ENCODE measurements around the gene FAM227B. TPM values are rescaled to one million over a fixed set of nuclear protein-coding genes. Genes with fewer than 3 reads are reported as not detected.

FAM227B gene
- total and polyA plus RNA-seq, 9 donors: 7.0 to 21.8 (median 11.5) TPM

DNA sequence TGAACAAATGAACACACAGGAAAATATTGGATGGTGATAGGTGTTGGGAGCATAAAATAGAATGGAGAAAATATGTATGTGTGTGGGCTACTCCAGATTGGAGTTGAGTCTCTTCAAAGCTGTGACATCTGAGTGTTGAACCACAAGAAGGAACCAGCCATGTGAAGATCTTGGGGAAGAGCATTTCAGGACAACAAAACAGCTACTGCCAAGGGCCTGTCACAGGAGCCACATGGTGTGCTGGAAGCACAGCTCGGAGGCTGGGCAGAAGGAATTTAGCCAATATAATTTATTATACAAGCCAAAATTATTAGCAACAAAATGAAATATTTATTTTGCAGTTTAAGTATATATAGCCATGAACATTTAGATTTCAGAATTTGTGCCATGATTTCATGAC, 305.9 kb downstream of the FAM227B start:
- no peak overlapping the region for H3K27ac ChIP-seq
- no peak for DNase-seq
- H3K36me3 ChIP-seq: no peaks in the 10 kb centered on the region
- no peak overlapping the region for H3K4me3 ChIP-seq
- no peaks in the 10 kb centered on the region for H3K9me3 ChIP-seq
- H3K4me1 ChIP-seq (ENCODE audit: insufficient read depth): peaks cover 7% of the 10 kb centered on the region
- TF ChIP-seq POLR2A (IDR thresholded peaks at IDR 0.05) (no peak), EP300 (IDR thresholded peaks at IDR 0.05) (no peak)
- TF ChIP-seq, protein P1, sequence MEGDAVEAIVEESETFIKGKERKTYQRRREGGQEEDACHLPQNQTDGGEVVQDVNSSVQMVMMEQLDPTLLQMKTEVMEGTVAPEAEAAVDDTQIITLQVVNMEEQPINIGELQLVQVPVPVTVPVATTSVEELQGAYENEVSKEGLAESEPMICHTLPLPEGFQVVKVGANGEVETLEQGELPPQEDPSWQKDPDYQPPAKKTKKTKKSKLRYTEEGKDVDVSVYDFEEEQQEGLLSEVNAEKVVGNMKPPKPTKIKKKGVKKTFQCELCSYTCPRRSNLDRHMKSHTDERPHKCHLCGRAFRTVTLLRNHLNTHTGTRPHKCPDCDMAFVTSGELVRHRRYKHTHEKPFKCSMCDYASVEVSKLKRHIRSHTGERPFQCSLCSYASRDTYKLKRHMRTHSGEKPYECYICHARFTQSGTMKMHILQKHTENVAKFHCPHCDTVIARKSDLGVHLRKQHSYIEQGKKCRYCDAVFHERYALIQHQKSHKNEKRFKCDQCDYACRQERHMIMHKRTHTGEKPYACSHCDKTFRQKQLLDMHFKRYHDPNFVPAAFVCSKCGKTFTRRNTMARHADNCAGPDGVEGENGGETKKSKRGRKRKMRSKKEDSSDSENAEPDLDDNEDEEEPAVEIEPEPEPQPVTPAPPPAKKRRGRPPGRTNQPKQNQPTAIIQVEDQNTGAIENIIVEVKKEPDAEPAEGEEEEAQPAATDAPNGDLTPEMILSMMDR (IDR thresholded peaks at IDR 0.05): no peak
- intact Hi-C loops (cut with DNase I): no loop called here
- WGBS, 3 donors: 23 to 38% (median 34%) methylated on average over 1 of the region's 1 CpG
- H3K27me3 ChIP-seq: no peaks in the 10 kb centered on the region

DNA sequence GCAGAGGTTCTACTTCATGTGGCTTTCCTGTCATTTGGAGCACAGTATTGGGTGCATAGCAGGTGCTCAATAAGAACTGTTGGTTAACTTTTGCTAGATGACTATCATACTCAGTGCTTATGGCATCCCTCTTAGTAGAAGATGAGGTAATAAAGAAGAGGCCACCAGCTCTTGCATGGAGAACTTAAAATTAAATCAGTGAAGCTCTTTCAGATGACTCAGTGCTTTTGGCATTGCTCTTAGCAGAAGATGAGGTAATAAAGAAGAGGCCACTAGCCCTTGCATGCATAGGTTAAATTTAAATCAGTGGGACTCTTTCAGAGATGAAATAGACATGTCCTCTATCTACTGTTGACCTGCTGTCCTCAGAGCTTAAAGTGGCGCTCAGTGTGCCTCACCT, 307.0 kb downstream of the FAM227B start:
- intact Hi-C loops (cut with DNase I): no loop called here
- 98 to 100% (median 100%) methylated on average over 1 of the region's 1 CpG for WGBS, 3 donors
- H3K9me3 ChIP-seq: no peaks in the 10 kb centered on the region
- peaks cover 7% of the 10 kb centered on the region for H3K4me1 ChIP-seq (ENCODE audit: insufficient read depth)
- TF ChIP-seq EP300 (IDR thresholded peaks at IDR 0.05): no peak
- no peak for TF ChIP-seq POLR2A (IDR thresholded peaks at IDR 0.05)
- TF ChIP-seq, protein P1 (IDR thresholded peaks at IDR 0.05): no peak
- no peak overlapping the region for H3K4me3 ChIP-seq
- H3K36me3 ChIP-seq: no peaks in the 10 kb centered on the region
- H3K27ac ChIP-seq: no peak overlapping the region
- H3K27me3 ChIP-seq: no peaks in the 10 kb centered on the region
- no peak for DNase-seq

DNA sequence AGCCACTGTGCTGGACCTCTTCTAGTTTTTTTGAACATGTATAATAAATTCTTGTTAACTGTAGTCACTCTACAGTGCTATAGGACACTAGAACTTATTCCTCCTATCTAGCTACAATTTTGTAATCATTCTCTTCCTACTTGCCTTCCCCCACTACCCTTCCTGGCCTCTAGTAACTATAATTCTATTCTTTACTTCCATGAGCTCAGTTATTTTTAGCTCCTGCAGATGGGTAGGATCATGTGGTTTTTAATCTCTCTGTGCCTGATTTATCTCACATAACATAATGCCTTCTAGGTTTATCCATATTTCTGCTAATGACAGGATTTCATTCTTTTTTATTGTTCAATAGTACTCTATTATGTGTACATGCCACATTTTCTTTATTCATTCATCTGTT, 310.7 kb downstream of the FAM227B start:
- Histone ChIP-seq H3K4me3 (no peak overlapping the region), H3K27ac (no peak overlapping the region), H3K9me3 (no peaks in the 10 kb centered on the region), H3K36me3 (no peaks in the 10 kb centered on the region), H3K27me3 (no peaks in the 10 kb centered on the region), H3K4me1 (ENCODE audit: insufficient read depth) (peaks cover 7% of the 10 kb centered on the region)
- DNase-seq: no peak
- TF ChIP-seq POLR2A (IDR thresholded peaks at IDR 0.05): no peak
- TF ChIP-seq, protein P1 (IDR thresholded peaks at IDR 0.05): no peak
- TF ChIP-seq EP300 (IDR thresholded peaks at IDR 0.05): no peak
- intact Hi-C loops (cut with DNase I): no loop called here

DNA sequence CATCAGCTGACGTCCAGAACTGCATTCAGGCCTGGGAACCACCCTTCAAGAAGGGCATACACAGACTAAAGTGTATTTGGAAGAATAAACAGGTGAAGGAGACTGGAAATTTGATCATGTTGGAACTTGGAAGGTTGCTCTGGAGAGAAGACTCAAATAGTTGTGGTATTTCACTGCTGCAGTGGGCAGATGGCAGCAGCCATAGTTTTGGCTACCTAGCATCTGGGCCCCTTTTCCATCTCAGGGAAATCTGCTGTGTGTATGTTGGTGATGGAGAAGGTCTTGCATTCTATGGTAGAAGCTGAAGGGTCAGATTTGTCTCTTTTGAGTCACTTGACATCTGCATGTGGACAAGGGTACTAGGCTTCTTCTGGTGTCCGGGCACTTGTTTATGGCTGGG, 311.9 kb downstream of the FAM227B start:
- Histone ChIP-seq H3K27me3 (no peaks in the 10 kb centered on the region), H3K36me3 (no peaks in the 10 kb centered on the region), H3K4me3 (no peak overlapping the region), H3K27ac (no peak overlapping the region), H3K4me1 (ENCODE audit: insufficient read depth) (peaks cover 2% of the 10 kb centered on the region), H3K9me3 (no peaks in the 10 kb centered on the region)
- 83 to 95% (median 92%) methylated on average over 2 of the region's 2 CpGs for WGBS, 3 donors
- DNase-seq: no peak
- intact Hi-C loops (cut with DNase I): no loop called here
- TF ChIP-seq, protein P1 (IDR thresholded peaks at IDR 0.05): no peak
- TF ChIP-seq EP300 (IDR thresholded peaks at IDR 0.05) (no peak), POLR2A (IDR thresholded peaks at IDR 0.05) (no peak)

DNA sequence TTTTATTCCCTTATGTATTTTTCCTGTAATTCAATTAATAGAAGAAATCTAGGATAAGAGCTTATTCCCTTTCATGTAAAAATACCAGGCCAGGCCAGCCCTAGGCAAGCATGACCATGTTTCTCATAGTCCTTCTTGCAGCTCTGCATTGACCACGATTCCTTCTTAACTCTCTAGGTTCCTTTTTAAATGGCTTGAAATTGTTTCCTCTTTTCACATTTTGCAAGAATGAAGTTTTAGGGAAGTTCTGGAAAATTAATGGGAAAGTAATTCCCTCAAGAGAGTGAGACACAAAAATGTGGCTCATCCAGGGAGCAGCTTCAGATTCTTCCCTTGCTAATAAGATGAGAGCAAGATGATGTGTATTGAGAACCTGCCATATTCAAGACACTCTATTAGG, 314.1 kb downstream of the FAM227B start:
- no peak for DNase-seq
- Histone ChIP-seq H3K27ac (no peak overlapping the region), H3K27me3 (no peaks in the 10 kb centered on the region), H3K4me1 (ENCODE audit: insufficient read depth) (no peaks in the 10 kb centered on the region), H3K9me3 (no peaks in the 10 kb centered on the region), H3K4me3 (no peak overlapping the region), H3K36me3 (no peaks in the 10 kb centered on the region)
- intact Hi-C loops (cut with DNase I): no loop called here
- TF ChIP-seq, protein P1 (IDR thresholded peaks at IDR 0.05): no peak
- TF ChIP-seq EP300 (IDR thresholded peaks at IDR 0.05) (no peak), POLR2A (IDR thresholded peaks at IDR 0.05) (no peak)
- WGBS, 3 donors: 86 to 88% (median 87%) methylated on average over 1 of the region's 1 CpG
